OCI-LY3 (cell line): ENCODE measurements around the gene MTHFD1.

ENCODE experiments used
- H2AFZ ChIP-seq: fragments of 200-600, 300-600 bp; shearing (Covaris generic); 2 replicates; pipeline ENCODE4 v1.6.0; 2014; ENCODE audit warnings: antibody characterized with exemption, low read depth, low read length
- H3K27ac ChIP-seq: fragments of 200-600, 300-600 bp; sonication (generic); 2 replicates; pipeline ENCODE4 v1.5.1; 2014; ENCODE audit warnings: mild to moderate bottlenecking, low read length, moderate library complexity, mixed read lengths
- H3K27me3 ChIP-seq: fragments of 200-600, 300-600 bp; sonication (generic); 2 replicates; pipeline ENCODE4 v1.6.1; 2014; ENCODE audit warnings: low read depth, low read length, mixed read lengths
- H3K36me3 ChIP-seq: fragments of 200-600, 300-600 bp; sonication (generic); replicated peaks from 2 replicates; pipeline ENCODE3; 2014; ENCODE audit warnings: low read depth, low read length, mixed read lengths
- H3K4me1 ChIP-seq: fragments of 300-600, 200-600 bp; sonication (generic); 2 replicates; pipeline ENCODE4 v1.6.1; 2014; ENCODE audit warnings: low read length, mixed read lengths
- H3K4me2 ChIP-seq: fragments of 200-600, 300-600 bp; sonication (generic); 2 replicates; pipeline ENCODE4 v1.6.1; 2014; ENCODE audit warnings: low read length, mixed read lengths
- H3K4me3 ChIP-seq: fragments of 300-600, 200-600 bp; sonication (generic); 2 replicates; pipeline ENCODE4 v1.5.1; 2014; ENCODE audit warnings: antibody characterized with exemption, mild to moderate bottlenecking, low read length, moderate library complexity
- H3K79me2 ChIP-seq: fragments of 300-600, 200-600 bp; shearing (Covaris generic); 2 replicates; pipeline ENCODE4 v1.6.1; 2014; ENCODE audit warnings: mild to moderate bottlenecking, low read length, mixed read lengths
- H3K9ac ChIP-seq: fragments of 300-600, 200-600 bp; shearing (Covaris generic); 2 replicates; pipeline ENCODE4 v1.6.0; 2014; ENCODE audit warnings: mild to moderate bottlenecking, low read length, moderate library complexity
- H3K9me3 ChIP-seq: fragments of 200-600, 300-600 bp; shearing (Covaris generic); 2 replicates; pipeline ENCODE4 v1.6.1; 2014; ENCODE audit warnings: low read length, mixed read lengths; ENCODE audit not compliant: insufficient read depth
- H4K20me1 ChIP-seq: fragments of 200-600, 300-600 bp; sonication (generic); 2 replicates; pipeline ENCODE4 v1.6.1; 2016; ENCODE audit warnings: low read length, mixed read lengths; ENCODE audit not compliant: insufficient read depth
- EZH2phosphoT487 ChIP-seq: fragments of 200-600 bp; shearing (Covaris generic); IDR thresholded peaks from 2 replicates; pipeline ENCODE4 v1.6.1; 2018; ENCODE audit warnings: antibody characterized with exemption, mixed run types, low read depth
- TF ChIP-seq, protein P1 (sequence below): fragments of 200-600, 300-600 bp; sonication (generic); IDR thresholded peaks from 2 replicates; pipeline ENCODE4 v1.5.1; 2014; ENCODE audit warnings: antibody characterized with exemption, low read length, low read depth

The MTHFD1 gene

GRCh38 chr14:64369201-64369600, 19.0 kb upstream of the MTHFD1 start:
- H2AFZ ChIP-seq, result no peak overlapping the region
- H4K20me1 ChIP-seq, result no peaks in the 10 kb centered on the region
- H3K27ac ChIP-seq, result no peak overlapping the region
- no peaks in the 10 kb centered on the region for H3K79me2 ChIP-seq
- H3K4me2 ChIP-seq, result no peak overlapping the region
- H3K36me3 ChIP-seq, result no peaks in the 10 kb centered on the region
- no peak overlapping the region for H3K4me3 ChIP-seq
- no peak overlapping the region for H3K9ac ChIP-seq
- H3K27me3 ChIP-seq, result no peaks in the 10 kb centered on the region
- H3K9me3 ChIP-seq, result no peaks in the 10 kb centered on the region
- H3K4me1 ChIP-seq, result no peaks in the 10 kb centered on the region
- no peak for TF ChIP-seq EZH2phosphoT487
- TF ChIP-seq, protein P1, sequence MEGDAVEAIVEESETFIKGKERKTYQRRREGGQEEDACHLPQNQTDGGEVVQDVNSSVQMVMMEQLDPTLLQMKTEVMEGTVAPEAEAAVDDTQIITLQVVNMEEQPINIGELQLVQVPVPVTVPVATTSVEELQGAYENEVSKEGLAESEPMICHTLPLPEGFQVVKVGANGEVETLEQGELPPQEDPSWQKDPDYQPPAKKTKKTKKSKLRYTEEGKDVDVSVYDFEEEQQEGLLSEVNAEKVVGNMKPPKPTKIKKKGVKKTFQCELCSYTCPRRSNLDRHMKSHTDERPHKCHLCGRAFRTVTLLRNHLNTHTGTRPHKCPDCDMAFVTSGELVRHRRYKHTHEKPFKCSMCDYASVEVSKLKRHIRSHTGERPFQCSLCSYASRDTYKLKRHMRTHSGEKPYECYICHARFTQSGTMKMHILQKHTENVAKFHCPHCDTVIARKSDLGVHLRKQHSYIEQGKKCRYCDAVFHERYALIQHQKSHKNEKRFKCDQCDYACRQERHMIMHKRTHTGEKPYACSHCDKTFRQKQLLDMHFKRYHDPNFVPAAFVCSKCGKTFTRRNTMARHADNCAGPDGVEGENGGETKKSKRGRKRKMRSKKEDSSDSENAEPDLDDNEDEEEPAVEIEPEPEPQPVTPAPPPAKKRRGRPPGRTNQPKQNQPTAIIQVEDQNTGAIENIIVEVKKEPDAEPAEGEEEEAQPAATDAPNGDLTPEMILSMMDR, result no peak

GRCh38 chr14:64387232-64387781, 846 bp upstream of the MTHFD1 start:
- Histone ChIP-seq H3K9me3 (no peaks in the 10 kb centered on the region), H3K4me3 (peak overlapping the region; percentile 87), H3K9ac (peak overlapping the region; percentile 93), H3K79me2 (peaks cover 55% of the 10 kb centered on the region), H3K4me2 (peak overlapping the region; percentile 84), H3K27ac (peak overlapping the region; percentile 72), H3K36me3 (peaks cover 13% of the 10 kb centered on the region), H4K20me1 (peaks cover 3% of the 10 kb centered on the region; the same call in 1 of the 2 replicates), H3K27me3 (no peaks in the 10 kb centered on the region), H3K4me1 (peaks cover 9% of the 10 kb centered on the region), H2AFZ (no peak overlapping the region; the same call in 1 of the 2 replicates)
- TF ChIP-seq, protein P1, result no peak
- TF ChIP-seq EZH2phosphoT487, result no peak

GRCh38 chr14:64388533-64389285, 556 bp downstream of the MTHFD1 start:
- no peak for TF ChIP-seq EZH2phosphoT487
- TF ChIP-seq, protein P1, result no peak
- H3K27me3 ChIP-seq, result no peaks in the 10 kb centered on the region

DNA sequence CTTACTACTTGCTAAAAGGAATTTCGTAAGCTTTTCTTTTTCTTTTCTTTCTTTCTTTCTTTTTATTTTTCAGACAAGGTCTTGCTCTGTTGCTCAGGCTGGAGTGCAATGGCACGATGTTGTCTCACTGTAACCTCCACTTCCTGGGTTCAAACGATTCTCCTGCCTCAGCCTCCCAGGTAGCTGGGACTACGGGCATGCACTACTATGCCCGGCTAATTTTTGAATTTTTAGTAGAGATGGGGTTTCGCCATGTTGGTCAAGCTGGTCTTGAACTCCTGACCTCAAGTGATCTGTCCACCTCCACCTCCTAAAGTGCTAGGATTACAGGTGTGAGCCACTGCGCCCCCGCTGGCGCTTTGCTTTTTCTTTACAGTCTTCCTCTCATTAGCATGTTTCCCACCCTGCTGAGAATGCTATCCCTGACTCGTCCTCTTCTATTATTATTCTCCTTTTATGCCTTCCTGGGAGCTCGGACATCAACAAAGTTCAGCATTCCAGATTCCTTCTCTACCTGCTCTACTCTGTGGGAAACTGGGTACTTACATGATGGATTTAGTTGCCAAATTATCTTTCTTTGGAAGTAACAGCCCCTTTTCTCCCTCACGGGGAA, 3.1 kb downstream of the MTHFD1 start:
- Histone ChIP-seq H3K4me3 (no peak overlapping the region), H3K79me2 (peaks cover 94% of the 10 kb centered on the region), H4K20me1 (peaks cover 32% of the 10 kb centered on the region), H3K9me3 (no peaks in the 10 kb centered on the region), H3K27ac (no peak overlapping the region), H3K4me2 (no peak overlapping the region), H3K4me1 (peaks cover 9% of the 10 kb centered on the region), H3K9ac (no peak overlapping the region), H3K27me3 (no peaks in the 10 kb centered on the region), H3K36me3 (peaks cover 38% of the 10 kb centered on the region), H2AFZ (no peak overlapping the region)
- TF ChIP-seq EZH2phosphoT487, result no peak
- TF ChIP-seq, protein P1, result no peak

More at GRCh38 chr14:64388533-64389285, 556 bp downstream of the MTHFD1 start:
- Histone ChIP-seq H3K9me3 (no peaks in the 10 kb centered on the region), H3K9ac (peak overlapping the region; percentile 93), H3K79me2 (peaks cover 69% of the 10 kb centered on the region), H2AFZ (peak overlapping the region; percentile 84; the same call in 1 of the 2 replicates), H3K4me2 (peak overlapping the region; percentile 77), H3K27ac (peak overlapping the region; percentile 72), H4K20me1 (peaks cover 12% of the 10 kb centered on the region; the same call in 1 of the 2 replicates), H3K4me1 (peaks cover 9% of the 10 kb centered on the region), H3K36me3 (peaks cover 24% of the 10 kb centered on the region), H3K4me3 (peak overlapping the region; percentile 87)
